Parathyroid adenoma (tissue), 2 donors: ENCODE data around the gene SYT7.

ENCODE experiments used
- H2AFZ ChIP-seq: fragments of 300-600 bp; sonication (generic); one replicate; pipeline ENCODE4 v1.7.0; 2017; ENCODE audit warnings: antibody characterized with exemption, mild to moderate bottlenecking
- H3K27ac ChIP-seq: fragments of 300-600 bp; sonication (generic); one replicate; pipeline ENCODE4 v1.7.0; 2017
- H3K27me3 ChIP-seq: fragments of 300-600 bp; sonication (generic); one replicate; pipeline ENCODE4 v1.7.0; 2017; ENCODE audit warnings: low read length; ENCODE audit not compliant: control insufficient read depth, insufficient read depth
- H3K36me3 ChIP-seq: fragments of 300-600 bp; sonication (generic); one replicate; pipeline ENCODE4 v1.7.0; 2017; ENCODE audit warnings: low read length; ENCODE audit not compliant: control insufficient read depth, insufficient read depth
- H3K4me1 ChIP-seq: fragments of 300-600 bp; sonication (generic); one replicate; pipeline ENCODE4 v1.7.0; 2017; ENCODE audit warnings: control low read depth
- H3K4me2 ChIP-seq: fragments of 300-600 bp; sonication (generic); one replicate; pipeline ENCODE4 v1.7.0; 2017; ENCODE audit warnings: low read length
- H3K4me3 ChIP-seq: fragments of 300-600 bp; sonication (generic); one replicate; pipeline ENCODE4 v1.7.0; 2017; ENCODE audit warnings: low read depth, low read length
- H3K79me2 ChIP-seq: fragments of 300-600 bp; sonication (generic); one replicate; pipeline ENCODE4 v1.7.0; 2017; ENCODE audit warnings: control low read depth
- H3K9ac ChIP-seq: fragments of 300-600 bp; sonication (generic); one replicate; pipeline ENCODE4 v1.7.0; 2017; ENCODE audit warnings: mild to moderate bottlenecking
- H3K9me3 ChIP-seq: fragments of 300-600 bp; sonication (generic); one replicate; pipeline ENCODE4 v1.7.0; 2017; ENCODE audit warnings: low read length; ENCODE audit not compliant: control insufficient read depth
- CTCF ChIP-seq: fragments of 300-600 bp; sonication (generic); IDR thresholded peaks from one replicate; pipeline ENCODE4 v1.7.0; 2017; ENCODE audit warnings: antibody characterized with exemption, mild to moderate bottlenecking
- donor health status: primary hyperparathyroidism.

SYT7 gene

GRCh38 chr11:61537326-61537725, 43.5 kb downstream of the SYT7 start:
- Histone ChIP-seq H3K9me3 (no peaks in the 10 kb centered on the region), H3K9ac (no peak overlapping the region), H3K4me1 (no peaks in the 10 kb centered on the region), H3K4me2 (no peak overlapping the region), H3K27ac (no peak overlapping the region), H3K79me2 (no peaks in the 10 kb centered on the region), H3K36me3 (no peaks in the 10 kb centered on the region), H2AFZ (no peak overlapping the region), H3K27me3 (no peaks in the 10 kb centered on the region), H3K4me3 (no peak overlapping the region)
- TF ChIP-seq CTCF = no peak

GRCh38 chr11:61536676-61537270, 44.1 kb downstream of the SYT7 start:
- Histone ChIP-seq H2AFZ (no peak overlapping the region), H3K4me3 (no peak overlapping the region), H3K4me1 (no peaks in the 10 kb centered on the region), H3K9me3 (no peaks in the 10 kb centered on the region), H3K79me2 (no peaks in the 10 kb centered on the region), H3K27ac (no peak overlapping the region), H3K4me2 (no peak overlapping the region), H3K27me3 (no peaks in the 10 kb centered on the region), H3K36me3 (no peaks in the 10 kb centered on the region), H3K9ac (no peak overlapping the region)
- no peak for TF ChIP-seq CTCF

- H3K4me1 ChIP-seq = no peaks in the 10 kb centered on the region
- no peak overlapping the region for H3K27ac ChIP-seq
- H3K27me3 ChIP-seq = no peaks in the 10 kb centered on the region
- H3K4me2 ChIP-seq = no peak overlapping the region
- no peak overlapping the region for H2AFZ ChIP-seq
- no peaks in the 10 kb centered on the region for H3K9me3 ChIP-seq
- no peak overlapping the region for H3K9ac ChIP-seq
- no peaks in the 10 kb centered on the region for H3K36me3 ChIP-seq
- no peak overlapping the region for H3K4me3 ChIP-seq
- TF ChIP-seq CTCF = no peak
- no peaks in the 10 kb centered on the region for H3K79me2 ChIP-seq
Observed at GRCh38 chr11:61535998-61536675, 44.7 kb downstream of the SYT7 start.

GRCh38 chr11:61534933-61535839, 45.7 kb downstream of the SYT7 start:
- no peak for TF ChIP-seq CTCF
- Histone ChIP-seq H2AFZ (no peak overlapping the region), H3K27ac (no peak overlapping the region), H3K9me3 (no peaks in the 10 kb centered on the region), H3K27me3 (no peaks in the 10 kb centered on the region), H3K4me1 (peaks cover 7% of the 10 kb centered on the region), H3K4me2 (no peak overlapping the region), H3K36me3 (no peaks in the 10 kb centered on the region), H3K79me2 (no peaks in the 10 kb centered on the region), H3K4me3 (no peak overlapping the region), H3K9ac (no peak overlapping the region)
